Smooth muscle cell (in vitro differentiated cells): ENCODE data around the gene DCAF4. TPM values are rescaled to one million over a fixed set of nuclear protein-coding genes. Genes with fewer than 3 reads are reported as not detected.
A peak's percentile ranks its signal among the peaks of the same experiment; 100 is the strongest.
"Not testable (repeated sequence)": the region's sequence is repeated elsewhere in the genome, so short reads cannot be mapped to it uniquely, and the experiment has no call there.

Source experiments
- DNase-seq: peaks from one replicate; lab custom pipeline; 2025; ENCODE audit not compliant: unreplicated experiment; lab: John Stamatoyannopoulos, UW
- H2AFZ ChIP-seq: fragments of 200-600 bp; sonication (generic); 2 replicates; pipeline ENCODE4 v1.6.0; 2016; ENCODE audit warnings: antibody characterized with exemption, low read depth, mild to moderate bottlenecking
- H3F3A ChIP-seq: fragments of 200-600 bp; sonication (generic); 2 replicates; pipeline ENCODE4 v1.6.0; 2017; ENCODE audit warnings: antibody characterized with exemption, low read depth
- H3K27ac ChIP-seq: fragments of 200-600 bp; sonication (generic); 2 replicates; pipeline ENCODE4 v1.5.1; 2016; ENCODE audit warnings: low read depth, mild to moderate bottlenecking
- H3K27me3 ChIP-seq: fragments of 200-600 bp; sonication (generic); 2 replicates; pipeline ENCODE4 v1.6.1; 2016; ENCODE audit warnings: low read depth, mild to moderate bottlenecking
- H3K36me3 ChIP-seq: fragments of 200-600 bp; sonication (generic); 2 replicates; pipeline ENCODE4 v1.5.1; 2016; ENCODE audit warnings: low read depth
- H3K4me1 ChIP-seq: fragments of 200-600 bp; sonication (generic); 2 replicates; pipeline ENCODE4 v1.5.1; 2016; ENCODE audit warnings: low read depth
- H3K4me2 ChIP-seq: fragments of 200-600 bp; sonication (generic); 2 replicates; pipeline ENCODE4 v1.6.0; 2016; ENCODE audit warnings: mild to moderate bottlenecking
- H3K4me3 ChIP-seq: fragments of 200-600 bp; sonication (generic); 2 replicates; pipeline ENCODE4 v1.5.1; 2016; ENCODE audit warnings: mild to moderate bottlenecking
- H3K79me2 ChIP-seq: fragments of 200-600 bp; sonication (generic); 2 replicates; pipeline ENCODE4 v1.6.0; 2016; ENCODE audit warnings: low read depth, mild to moderate bottlenecking
- H3K9ac ChIP-seq: fragments of 200-600 bp; sonication (generic); 2 replicates; pipeline ENCODE4 v1.6.0; 2016; ENCODE audit warnings: low read depth
- H3K9me3 ChIP-seq: fragments of 200-600 bp; sonication (generic); replicated peaks from 2 replicates; pipeline ENCODE4 v1.5.1; 2016; ENCODE audit warnings: low read depth
- H4K20me1 ChIP-seq: fragments of 200-600 bp; sonication (generic); 2 replicates; pipeline ENCODE4 v1.6.0; 2016; ENCODE audit warnings: low read depth
- WGBS: methylation state at CpG from one replicate; pipeline ENCODE4 v1.1.7; 2016; ENCODE audit warnings: low lambda C conversion rate; 5-methylcytosine and 5-hydroxymethylcytosine counted together
- polyA plus RNA-seq: library from polyadenylated mRNA; unstranded; fragments of >200 nt; fragmentation: Nextera tagmentation; extraction: Ambion mirVana; gene quantifications from 2 replicates; pipeline ENCODE4 v1.2.1, GENCODE V29; 2016
- total RNA-seq: library from RNA; depleted of rRNA; stranded (reverse); fragments of >200 nt; gene quantifications from 2 replicates; pipeline ENCODE4 v1.2.3, GENCODE V29; 2014
- TF ChIP-seq, protein P1 (sequence below): fragments of 200-600 bp; sonication (generic); IDR thresholded peaks from 2 replicates; pipeline ENCODE4 v1.5.1; 2017; ENCODE audit warnings: borderline replicate concordance, mild to moderate bottlenecking, antibody characterized with exemption; ENCODE audit not compliant: insufficient read depth, poor library complexity, severe bottlenecking

Gene DCAF4
- total and polyA plus RNA-seq, 2 experiments from 2014 or later = 8.2 to 9.2 TPM

DNA sequence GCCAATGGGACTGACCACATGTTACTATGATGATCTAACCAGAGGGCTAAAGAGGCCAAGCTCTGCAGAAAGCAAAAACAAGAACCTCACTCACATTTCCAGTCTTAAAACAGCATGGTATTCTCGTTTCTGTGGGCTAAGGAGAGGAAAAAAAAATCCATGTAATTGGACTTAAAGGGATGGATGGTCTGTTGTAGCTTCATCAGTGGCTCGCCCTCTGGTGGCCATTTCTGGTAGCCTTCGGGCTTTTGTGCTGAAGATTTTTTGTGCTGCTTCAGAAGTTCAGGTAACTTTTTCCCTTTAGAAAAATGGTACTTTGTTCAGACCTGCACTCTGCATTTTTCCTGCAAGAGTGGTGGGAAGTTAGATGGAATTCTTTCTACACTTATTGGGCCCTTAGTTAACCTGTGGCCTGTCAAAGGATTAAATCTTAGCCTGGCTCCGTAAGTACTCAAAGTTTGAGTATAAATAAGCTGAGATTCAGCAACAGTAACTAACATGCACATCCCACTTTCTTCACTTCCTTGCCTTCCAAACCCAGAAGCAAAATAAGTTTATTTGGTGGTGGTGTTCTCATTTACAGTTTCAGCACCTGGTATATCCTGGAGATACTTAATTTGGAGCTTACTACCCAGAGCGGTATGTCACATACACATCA lies 22.3 kb downstream of the DCAF4 start:
- H3F3A ChIP-seq = no peaks in the 10 kb centered on the region
- DNase-seq = peak; percentile 7
- H3K36me3 ChIP-seq = no peaks in the 10 kb centered on the region

DNA sequence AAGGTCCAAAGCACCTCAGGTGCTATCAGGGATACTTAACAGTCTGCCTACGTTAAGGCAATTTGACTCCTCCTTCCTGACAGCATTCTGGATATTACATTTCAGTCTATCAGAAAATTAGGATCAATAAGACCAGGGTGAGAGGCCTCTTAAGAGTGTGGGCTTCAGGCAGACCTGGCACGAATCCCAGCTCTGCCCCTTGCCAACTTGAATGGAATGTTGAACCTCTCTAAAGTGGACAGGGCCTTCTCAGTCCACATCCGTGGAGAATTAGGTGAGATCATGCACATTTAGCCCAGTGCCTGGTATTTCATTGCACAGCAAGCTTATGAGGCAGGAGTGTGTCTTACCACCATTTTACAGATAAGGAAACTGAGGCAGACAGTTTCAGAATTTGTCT lies 25.9 kb downstream of the DCAF4 start:
- Histone ChIP-seq H3K4me1 (no peaks in the 10 kb centered on the region), H3K9ac (no peak overlapping the region), H3K4me3 (no peak overlapping the region), H3F3A (no peaks in the 10 kb centered on the region), H4K20me1 (no peaks in the 10 kb centered on the region), H3K27me3 (no peaks in the 10 kb centered on the region), H2AFZ (no peak overlapping the region), H3K27ac (no peak overlapping the region), H3K79me2 (no peaks in the 10 kb centered on the region), H3K36me3 (no peaks in the 10 kb centered on the region), H3K9me3 (no peaks in the 10 kb centered on the region), H3K4me2 (no peak overlapping the region)
- WGBS = 96% methylated on average over 3 of the region's 3 CpGs
- TF ChIP-seq, protein P1, sequence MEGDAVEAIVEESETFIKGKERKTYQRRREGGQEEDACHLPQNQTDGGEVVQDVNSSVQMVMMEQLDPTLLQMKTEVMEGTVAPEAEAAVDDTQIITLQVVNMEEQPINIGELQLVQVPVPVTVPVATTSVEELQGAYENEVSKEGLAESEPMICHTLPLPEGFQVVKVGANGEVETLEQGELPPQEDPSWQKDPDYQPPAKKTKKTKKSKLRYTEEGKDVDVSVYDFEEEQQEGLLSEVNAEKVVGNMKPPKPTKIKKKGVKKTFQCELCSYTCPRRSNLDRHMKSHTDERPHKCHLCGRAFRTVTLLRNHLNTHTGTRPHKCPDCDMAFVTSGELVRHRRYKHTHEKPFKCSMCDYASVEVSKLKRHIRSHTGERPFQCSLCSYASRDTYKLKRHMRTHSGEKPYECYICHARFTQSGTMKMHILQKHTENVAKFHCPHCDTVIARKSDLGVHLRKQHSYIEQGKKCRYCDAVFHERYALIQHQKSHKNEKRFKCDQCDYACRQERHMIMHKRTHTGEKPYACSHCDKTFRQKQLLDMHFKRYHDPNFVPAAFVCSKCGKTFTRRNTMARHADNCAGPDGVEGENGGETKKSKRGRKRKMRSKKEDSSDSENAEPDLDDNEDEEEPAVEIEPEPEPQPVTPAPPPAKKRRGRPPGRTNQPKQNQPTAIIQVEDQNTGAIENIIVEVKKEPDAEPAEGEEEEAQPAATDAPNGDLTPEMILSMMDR = no peak
- no peak for DNase-seq

More for the DNA sequence above, 22.3 kb downstream of the DCAF4 start:
- no peak overlapping the region for H3K9ac ChIP-seq
- H3K4me3 ChIP-seq = no peak overlapping the region
- TF ChIP-seq, protein P1 = peak; percentile 90
- no peaks in the 10 kb centered on the region for H4K20me1 ChIP-seq
- H3K9me3 ChIP-seq = no peaks in the 10 kb centered on the region
- WGBS = 44% methylated on average over 5 of the region's 5 CpGs
- H2AFZ ChIP-seq = no peak overlapping the region
- H3K79me2 ChIP-seq = no peaks in the 10 kb centered on the region
- H3K27me3 ChIP-seq = no peaks in the 10 kb centered on the region
- H3K27ac ChIP-seq = no peak overlapping the region
- no peak overlapping the region for H3K4me2 ChIP-seq
- no peaks in the 10 kb centered on the region for H3K4me1 ChIP-seq

DNA sequence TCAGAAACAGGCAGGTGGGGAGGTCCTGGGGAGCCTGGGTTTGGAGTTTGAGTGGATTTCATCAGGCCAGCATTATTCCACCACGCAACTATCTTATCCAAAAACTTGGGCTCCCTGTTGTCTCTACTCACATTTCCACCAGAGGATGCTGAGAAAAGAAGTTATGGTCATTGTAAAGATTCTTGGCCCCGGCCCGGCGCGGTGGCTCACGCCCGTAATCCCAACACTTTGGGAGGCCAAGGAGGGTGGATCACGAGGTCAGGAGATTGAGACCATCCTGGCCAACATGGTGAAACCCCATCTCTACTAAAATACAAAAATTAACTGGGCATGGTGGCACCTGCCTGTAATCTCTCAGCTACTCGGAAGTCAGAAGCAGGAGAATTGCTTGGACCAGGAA lies 30.5 kb downstream of the DCAF4 start:
- not testable (repeated sequence) for H3K9me3 ChIP-seq, H3K9ac ChIP-seq, H3K79me2 ChIP-seq, H3K4me1 ChIP-seq, DNase-seq, H3K4me3 ChIP-seq, H3K27me3 ChIP-seq, H3K36me3 ChIP-seq, H3K27ac ChIP-seq, H2AFZ ChIP-seq, H3F3A ChIP-seq, H3K4me2 ChIP-seq, H4K20me1 ChIP-seq
- WGBS = 92% methylated on average over 9 of the region's 9 CpGs

DNA sequence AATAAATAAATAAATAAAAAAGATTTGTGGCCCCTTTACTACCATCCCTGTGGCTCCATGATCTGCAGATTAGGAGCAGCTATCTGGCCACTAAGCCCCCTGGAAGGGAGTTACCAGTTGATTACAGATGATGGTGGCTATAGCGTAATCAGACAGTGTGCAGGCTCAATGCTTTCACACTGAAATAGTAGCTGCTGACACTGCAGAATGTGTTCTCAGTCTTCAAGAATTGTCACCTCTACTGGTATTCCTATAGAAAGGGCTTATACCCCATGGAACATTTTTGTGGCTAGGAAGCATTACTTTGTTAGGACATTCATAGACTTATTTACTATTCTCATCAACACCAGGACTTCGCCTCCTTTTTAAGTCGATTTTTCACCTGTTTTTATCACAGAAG lies 30.9 kb downstream of the DCAF4 start:
- H3K27ac ChIP-seq = no peak overlapping the region
- no peak overlapping the region for H3K9ac ChIP-seq
- H3K4me1 ChIP-seq = no peaks in the 10 kb centered on the region
- DNase-seq = no peak
- H3K79me2 ChIP-seq = no peaks in the 10 kb centered on the region
- H2AFZ ChIP-seq = no peak overlapping the region
- H3F3A ChIP-seq = no peaks in the 10 kb centered on the region
- 90% methylated on average over 3 of the region's 3 CpGs for whole genome bisulfite sequencing
- no peaks in the 10 kb centered on the region for H3K27me3 ChIP-seq
- no peaks in the 10 kb centered on the region for H3K9me3 ChIP-seq
- H3K4me3 ChIP-seq = no peak overlapping the region
- TF ChIP-seq, protein P1 = no peak
- H3K36me3 ChIP-seq = no peaks in the 10 kb centered on the region
- no peaks in the 10 kb centered on the region for H4K20me1 ChIP-seq
- no peak overlapping the region for H3K4me2 ChIP-seq
